ENCODE data around the gene KLK13. TPM values are rescaled to one million over a fixed set of nuclear protein-coding genes. Genes with fewer than 3 reads are reported as not detected.

The KLK13 gene
- total RNA-seq, 2 experiments from 2014 or later = not detected

- peaks cover 26% of the 10 kb centered on the region for H3K36me3 ChIP-seq (ENCODE audit: insufficient read depth, low read length)
- H3K27ac Mint-ChIP-seq = no peak overlapping the region
- no peaks in the 10 kb centered on the region for H3K9me3 ChIP-seq (ENCODE audit: control insufficient read depth in 1 of 2, insufficient read depth in 1 of 2, low read length in 2 of 2)
- no peaks in the 10 kb centered on the region for H3K27me3 Mint-ChIP-seq
- H3K9me3 Mint-ChIP-seq = no peaks in the 10 kb centered on the region
- H3K36me3 Mint-ChIP-seq (ENCODE audit: low read depth) = peaks cover 33% of the 10 kb centered on the region
- ChIA-PET POLR2A (no interaction called here), CTCF (interaction anchor here (0.7 to 1.9 kb wide), 2 partner anchors 13 to 35 kb away, joined by 3 to 8 read pairs; partner anchors contain the start of gene CTU1)
- TF ChIP-seq CTCF (IDR thresholded peaks at IDR 0.05) = peak; percentile 36
- ATAC-seq (ENCODE audit: poor library complexity) (no peak), DNase-seq (no peak)
- H3K4me3 ChIP-seq (ENCODE audit: low read length) = no peak overlapping the region
- H3K4me1 Mint-ChIP-seq (ENCODE audit: low read depth) = peaks cover 23% of the 10 kb centered on the region
- peaks cover 16% of the 10 kb centered on the region for H3K4me1 ChIP-seq (ENCODE audit: insufficient read depth, low read length)
- intact Hi-C loops (cut with DNase I, micrococcal nuclease) = loop anchor here in 1 of 2 experiments (5.0 kb wide), 3 partner anchors 41 to 169 kb away; no protein-coding TSS in a partner anchor
- no peaks in the 10 kb centered on the region for H3K27me3 ChIP-seq (ENCODE audit: control insufficient read depth in 1 of 2, insufficient read depth in 2 of 2, low read length in 2 of 2)
- H3K4me3 Mint-ChIP-seq = peak overlapping the region; percentile 21
- no peak overlapping the region for H3K27ac ChIP-seq (ENCODE audit: low read depth in 1 of 2, low read length in 2 of 2)
Measured at GRCh38 chr19:51096473-51097165, 31.7 kb upstream of the KLK13 start.

- ChIA-PET CTCF (interaction anchor here (0.7 kb wide), 2 partner anchors 12 to 386 kb away, joined by 3 read pairs; no protein-coding TSS in a partner anchor), POLR2A (no interaction called here)
- Histone ChIP-seq H3K4me3 (ENCODE audit: low read length) (no peak overlapping the region), H3K36me3 (ENCODE audit: insufficient read depth, low read length) (peaks cover 13% of the 10 kb centered on the region), H3K4me1 (ENCODE audit: insufficient read depth, low read length) (peaks cover 14% of the 10 kb centered on the region), H3K27ac (ENCODE audit: low read depth in 1 of 2, low read length in 2 of 2) (no peak overlapping the region), H3K9me3 (ENCODE audit: control insufficient read depth in 1 of 2, insufficient read depth in 1 of 2, low read length in 2 of 2) (no peaks in the 10 kb centered on the region), H3K27me3 (ENCODE audit: control insufficient read depth in 1 of 2, insufficient read depth in 2 of 2, low read length in 2 of 2) (no peaks in the 10 kb centered on the region)
- peak; percentile 63 for TF ChIP-seq CTCF (IDR thresholded peaks at IDR 0.05)
- Mint-ChIP-seq H3K4me1 (ENCODE audit: low read depth) (peaks cover 14% of the 10 kb centered on the region), H3K27ac (no peak overlapping the region), H3K27me3 (no peaks in the 10 kb centered on the region), H3K9me3 (no peaks in the 10 kb centered on the region), H3K36me3 (ENCODE audit: low read depth) (peaks cover 23% of the 10 kb centered on the region), H3K4me3 (no peak overlapping the region)
- DNase-seq (peak in 9 of 14 experiments; percentile 5 to 66 (median 32)), ATAC-seq (ENCODE audit: poor library complexity) (no peak)
- intact Hi-C loops (cut with DNase I, micrococcal nuclease) = loop anchor here in 1 of 2 experiments (5.0 kb wide), 3 partner anchors 43 to 167 kb away; no protein-coding TSS in a partner anchor
Measured at GRCh38 chr19:51094696-51095279, 29.9 kb upstream of the KLK13 start.

GRCh38 chr19:51093510-51094345 lies 28.8 kb upstream of the KLK13 start:
- DNase-seq (no peak), ATAC-seq (ENCODE audit: poor library complexity) (no peak)
- POLR2A ChIA-PET = no interaction called here
- intact Hi-C loops (cut with DNase I, micrococcal nuclease) = no loop called here
- Mint-ChIP-seq H3K27me3 (no peaks in the 10 kb centered on the region), H3K9me3 (no peaks in the 10 kb centered on the region), H3K27ac (no peak overlapping the region), H3K4me1 (ENCODE audit: low read depth) (peaks cover 10% of the 10 kb centered on the region), H3K4me3 (no peak overlapping the region), H3K36me3 (ENCODE audit: low read depth) (peaks cover 16% of the 10 kb centered on the region)
- H3K4me3 ChIP-seq (ENCODE audit: low read length) = no peak overlapping the region
- no peak for TF ChIP-seq CTCF (IDR thresholded peaks at IDR 0.05)
- CTCF ChIA-PET = interaction anchor here (0.7 kb wide), 1 partner anchor 13 kb away, joined by 3 read pairs; no protein-coding TSS in a partner anchor
- peaks cover 13% of the 10 kb centered on the region for H3K4me1 ChIP-seq (ENCODE audit: insufficient read depth, low read length)
- no peak overlapping the region for H3K27ac ChIP-seq (ENCODE audit: low read depth in 1 of 2, low read length in 2 of 2)
- no peaks in the 10 kb centered on the region for H3K9me3 ChIP-seq (ENCODE audit: control insufficient read depth in 1 of 2, insufficient read depth in 1 of 2, low read length in 2 of 2)
- no peaks in the 10 kb centered on the region for H3K27me3 ChIP-seq (ENCODE audit: control insufficient read depth in 1 of 2, insufficient read depth in 2 of 2, low read length in 2 of 2)
- H3K36me3 ChIP-seq (ENCODE audit: insufficient read depth, low read length) = peaks cover 7% of the 10 kb centered on the region

All from CD4-positive, alpha-beta T cell (primary cell).